Activated CD4-positive, alpha-beta T cell treated with anti-CD3 and anti-CD28 coated beads, Interleukin-2, amount 10 ng/mL, durations not matched to agents 24 days and 14 days (primary cell): ENCODE data around the gene FRMD4B. TPM values are rescaled to one million over a fixed set of nuclear protein-coding genes. Genes with fewer than 3 reads are reported as not detected.

Experiments
- DNase-seq: peaks from one replicate; pipeline ENCODE4 v3.0.0; 2022
- H3K27ac Mint-ChIP-seq: one replicate; pipeline ENCODE4 v1.8.0; 2022; ENCODE audit warnings: mild to moderate bottlenecking, mixed read lengths
- H3K27me3 Mint-ChIP-seq: one replicate; pipeline ENCODE4 v1.8.0; 2022; ENCODE audit warnings: mixed read lengths
- H3K36me3 Mint-ChIP-seq: one replicate; pipeline ENCODE4 v1.8.0; 2022; ENCODE audit warnings: low read depth, mild to moderate bottlenecking, mixed read lengths
- H3K4me1 Mint-ChIP-seq: one replicate; pipeline ENCODE4 v1.8.0; 2021; ENCODE audit warnings: mixed read lengths
- H3K4me3 Mint-ChIP-seq: one replicate; pipeline ENCODE4 v1.8.0; 2022; ENCODE audit warnings: mild to moderate bottlenecking, moderate library complexity, mixed read lengths
- H3K9me3 Mint-ChIP-seq: one replicate; pipeline ENCODE4 v1.8.0; 2021; ENCODE audit warnings: mixed read lengths
- intact Hi-C: fragments of 100-400 bp; cut with micrococcal nuclease; formaldehyde crosslinking; loops from one replicate; pipeline ENCODE4 v1.15.1; 2023
- total RNA-seq: library from RNA; stranded (reverse); gene quantifications from 2 replicates; pipeline ENCODE4 v1.2.3, GENCODE V29; 2022

Gene FRMD4B
- total RNA-seq, 1 donor from 2014 or later = 59.1 TPM

DNA sequence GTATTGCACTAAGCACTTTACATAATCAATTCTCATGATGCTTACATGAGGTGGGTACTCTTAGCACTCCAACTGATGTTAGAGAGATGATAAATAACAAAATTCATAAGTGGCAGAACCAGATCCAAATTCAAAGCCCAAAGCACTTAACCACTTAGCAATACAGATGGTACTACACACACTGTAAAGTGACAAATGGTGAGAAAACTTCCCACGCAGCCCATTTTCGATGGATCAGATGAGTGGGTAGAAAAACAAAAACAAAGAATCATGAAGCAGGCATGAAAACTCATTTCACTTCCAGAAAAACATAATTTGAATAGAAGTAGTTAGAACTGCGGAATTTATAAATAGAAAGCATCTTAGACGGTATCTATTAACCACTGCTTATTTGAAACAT, 66.2 kb downstream of the FRMD4B start:
- Mint-ChIP-seq H3K9me3 (no peaks in the 10 kb centered on the region), H3K4me1 (peaks cover 24% of the 10 kb centered on the region), H3K27me3 (no peaks in the 10 kb centered on the region), H3K4me3 (no peak overlapping the region), H3K36me3 (no peaks in the 10 kb centered on the region), H3K27ac (no peak overlapping the region)
- no peak for DNase-seq
- intact Hi-C loops = loop anchor here (5.0 kb wide), 1 partner anchor 157 kb away; no protein-coding TSS in a partner anchor

DNA sequence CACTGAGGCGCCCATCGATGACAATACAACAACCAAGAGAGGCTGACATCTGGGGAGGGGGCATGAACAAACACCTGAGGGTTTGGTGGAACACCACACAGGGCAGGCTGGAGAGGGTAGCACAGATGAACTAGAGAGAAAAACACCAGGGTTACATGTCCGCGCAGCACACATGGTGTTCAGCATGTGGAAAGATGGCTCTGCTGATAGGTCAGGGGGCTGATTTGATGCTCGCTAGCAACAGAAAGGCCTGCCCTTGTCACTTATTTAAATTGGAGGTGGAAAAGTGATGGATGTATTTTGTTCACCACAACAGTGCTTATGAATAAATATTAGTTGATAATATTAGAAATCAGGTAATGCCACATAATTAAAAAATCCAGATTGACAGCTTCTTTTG, 67.5 kb downstream of the FRMD4B start:
- Mint-ChIP-seq H3K4me1 (peaks cover 17% of the 10 kb centered on the region), H3K9me3 (no peaks in the 10 kb centered on the region), H3K36me3 (no peaks in the 10 kb centered on the region), H3K27ac (no peak overlapping the region), H3K27me3 (no peaks in the 10 kb centered on the region), H3K4me3 (no peak overlapping the region)
- intact Hi-C loops = no loop called here
- DNase-seq = no peak

DNA sequence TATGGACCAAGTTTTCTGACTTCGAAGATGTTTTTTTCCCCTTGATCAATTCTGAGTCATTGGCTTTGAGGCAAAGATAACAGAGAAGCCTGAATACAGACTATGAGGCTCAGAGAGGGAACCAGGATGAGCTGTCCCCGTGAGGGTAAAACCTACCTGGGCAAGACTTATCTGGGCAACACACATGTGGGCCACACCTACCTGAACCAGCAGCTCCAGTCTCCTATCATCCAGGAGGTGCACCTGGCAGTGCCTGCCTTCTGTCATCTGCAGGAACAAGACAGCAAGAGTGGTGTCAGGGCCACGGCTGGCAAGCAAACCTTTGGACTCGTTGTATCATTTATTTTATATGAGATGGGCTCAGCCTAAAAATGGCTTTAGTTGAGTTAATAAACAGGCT, 72.6 kb downstream of the FRMD4B start:
- Mint-ChIP-seq H3K27me3 (no peaks in the 10 kb centered on the region), H3K4me3 (no peak overlapping the region), H3K9me3 (no peaks in the 10 kb centered on the region), H3K27ac (no peak overlapping the region), H3K4me1 (peaks cover 8% of the 10 kb centered on the region), H3K36me3 (no peaks in the 10 kb centered on the region)
- intact Hi-C loops = no loop called here
- DNase-seq = no peak

DNA sequence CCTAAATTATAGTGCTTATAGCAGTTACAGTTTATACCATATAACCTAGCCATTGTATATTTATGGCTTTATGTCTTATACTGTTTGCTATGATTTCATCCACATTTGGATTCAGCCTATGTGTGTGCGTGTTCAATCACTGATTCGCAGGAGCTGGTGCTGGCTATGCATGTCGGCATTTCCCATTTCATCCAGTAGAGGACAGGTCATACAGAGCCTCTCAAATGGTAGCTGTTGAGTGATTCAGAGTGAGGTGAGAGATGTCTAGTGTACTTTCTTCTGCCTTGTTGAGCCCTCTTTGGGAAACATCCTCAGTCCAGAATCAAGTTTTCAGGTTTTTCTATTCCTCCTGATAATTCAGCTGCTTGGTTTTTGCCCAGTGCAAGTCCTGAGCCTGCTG, 76.1 kb downstream of the FRMD4B start:
- H3K4me3 Mint-ChIP-seq = no peak overlapping the region
- no peaks in the 10 kb centered on the region for H3K27me3 Mint-ChIP-seq
- no peaks in the 10 kb centered on the region for H3K36me3 Mint-ChIP-seq
- H3K4me1 Mint-ChIP-seq = peaks cover 16% of the 10 kb centered on the region
- H3K27ac Mint-ChIP-seq = no peak overlapping the region
- DNase-seq = no peak
- no peaks in the 10 kb centered on the region for H3K9me3 Mint-ChIP-seq
- intact Hi-C loops = loop anchor here (5.0 kb wide), 3 partner anchors 68 to 228 kb away; partner anchors contain the start of genes ARL6IP5 and UBA3

DNA sequence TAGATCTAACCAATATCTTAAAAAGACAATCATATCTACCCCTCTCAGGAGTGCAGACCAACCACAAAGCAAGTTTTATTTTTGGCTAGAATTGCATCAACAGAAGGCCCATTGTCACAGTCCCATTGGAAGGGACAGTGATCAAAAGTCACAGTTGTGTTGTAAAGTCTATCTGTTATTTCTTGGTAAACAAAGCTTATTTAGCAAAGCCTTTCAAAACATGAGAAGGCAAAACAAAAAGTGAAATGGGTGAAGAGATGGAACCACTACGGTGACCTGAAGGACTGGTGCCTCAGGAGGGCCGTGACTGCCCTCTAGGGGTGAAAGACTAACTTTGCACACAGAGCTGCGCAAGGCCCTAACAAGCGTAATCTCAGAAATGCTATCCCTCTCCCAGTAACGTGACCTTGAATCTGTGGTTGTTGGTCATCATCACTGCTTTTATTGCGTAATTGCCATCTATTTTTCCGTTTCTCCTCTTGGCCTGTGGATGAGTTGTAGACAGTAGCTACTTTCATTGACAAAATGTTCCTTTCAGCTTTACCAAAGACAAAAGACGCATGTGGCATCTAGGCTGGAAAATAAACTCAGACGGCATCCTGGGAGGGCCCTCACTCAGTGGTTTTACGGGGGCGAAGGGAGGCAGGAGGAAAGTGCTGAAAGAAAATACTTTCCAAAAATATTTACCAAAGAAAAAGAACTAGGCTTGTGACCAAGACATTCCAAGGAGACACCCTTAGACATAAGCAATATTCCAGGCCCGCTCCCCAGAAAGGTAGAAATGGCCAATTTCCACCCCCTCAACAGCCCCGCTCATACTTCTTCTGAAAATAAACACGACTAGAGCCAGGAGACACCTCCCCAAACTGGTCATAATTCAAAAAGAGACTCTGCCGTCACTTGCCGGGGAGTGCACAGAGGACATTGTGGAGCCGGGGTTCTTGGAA, 79.4 kb downstream of the FRMD4B start:
- no peaks in the 10 kb centered on the region for H3K36me3 Mint-ChIP-seq
- peak overlapping the region; percentile 66 for H3K27ac Mint-ChIP-seq
- H3K4me1 Mint-ChIP-seq = peaks cover 19% of the 10 kb centered on the region
- H3K4me3 Mint-ChIP-seq = peak overlapping the region; percentile 62
- H3K9me3 Mint-ChIP-seq = no peaks in the 10 kb centered on the region
- H3K27me3 Mint-ChIP-seq = no peaks in the 10 kb centered on the region
- intact Hi-C loops = loop anchor here (1.0 to 5.0 kb wide), 9 partner anchors 21 to 224 kb away; partner anchors contain the start of genes ARL6IP5 and UBA3
- DNase-seq = peak; percentile 91

DNA sequence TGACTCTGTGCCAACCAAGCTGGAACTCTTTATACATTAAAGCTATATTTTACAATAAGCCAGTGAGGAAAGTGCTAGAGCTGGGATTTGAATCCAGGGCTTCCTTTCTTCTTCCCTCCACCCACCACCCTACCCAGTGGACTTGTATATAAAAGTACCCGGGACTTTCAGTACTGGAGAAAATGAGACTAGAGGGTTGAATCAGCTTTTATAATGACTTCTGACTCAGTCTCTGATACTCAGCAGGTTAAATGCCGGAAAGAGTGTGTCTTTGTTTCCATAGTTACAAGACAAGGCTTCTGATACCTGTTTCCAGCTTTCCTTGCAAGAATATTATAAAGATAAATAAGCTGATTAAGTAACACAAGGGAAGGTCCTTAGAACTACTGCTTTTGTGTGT, 80.9 kb downstream of the FRMD4B start:
- Mint-ChIP-seq H3K9me3 (no peaks in the 10 kb centered on the region), H3K4me1 (peaks cover 19% of the 10 kb centered on the region), H3K27me3 (no peaks in the 10 kb centered on the region), H3K27ac (peak overlapping the region; percentile 73), H3K36me3 (no peaks in the 10 kb centered on the region), H3K4me3 (no peak overlapping the region)
- no peak for DNase-seq
- intact Hi-C loops = loop anchor here (1.0 to 5.0 kb wide), 5 partner anchors 17 to 223 kb away; partner anchors contain the start of genes ARL6IP5 and UBA3

DNA sequence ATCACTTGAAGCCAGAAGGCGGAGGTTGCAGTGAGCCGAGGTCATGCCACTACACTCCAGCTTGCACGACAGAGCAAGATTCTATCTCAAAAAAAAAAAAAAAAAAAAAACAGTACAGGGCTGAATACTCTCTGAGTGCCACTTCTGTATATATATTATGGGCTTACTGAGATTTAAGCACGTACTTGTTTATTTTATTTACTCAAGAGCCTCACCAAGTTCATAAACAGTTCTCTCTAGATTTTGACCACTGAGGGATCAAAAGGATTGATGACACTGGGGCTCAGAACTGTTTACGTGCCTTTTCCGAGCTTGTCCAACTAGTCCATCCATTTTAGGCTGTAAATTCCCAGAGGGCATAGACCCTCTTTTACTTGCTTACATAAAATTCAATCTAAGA, 81.5 kb downstream of the FRMD4B start:
- Mint-ChIP-seq H3K27me3 (no peaks in the 10 kb centered on the region), H3K4me3 (no peak overlapping the region)
- intact Hi-C loops = loop anchor here (1.0 kb wide), 1 partner anchor 13 kb away; no protein-coding TSS in a partner anchor

DNA sequence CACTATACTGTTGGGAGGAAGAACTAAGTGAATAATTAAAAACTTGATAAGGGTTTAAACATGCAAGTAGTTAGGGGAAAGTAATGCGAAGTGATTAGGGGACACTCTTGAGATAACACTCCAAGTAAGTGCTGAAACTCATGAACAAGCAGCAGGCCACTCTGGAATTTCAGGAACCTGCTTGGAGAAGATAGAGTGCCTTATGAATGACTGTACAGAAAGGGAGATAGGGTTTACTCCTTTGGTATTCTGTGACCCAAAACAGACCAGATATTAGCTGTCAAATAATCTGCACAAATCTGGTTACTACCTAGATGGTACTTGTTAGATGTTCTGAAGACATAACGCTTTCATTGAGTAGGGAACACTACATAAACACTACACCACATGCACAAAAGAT, 85.6 kb downstream of the FRMD4B start:
- Mint-ChIP-seq H3K27me3 (no peaks in the 10 kb centered on the region), H3K4me1 (peaks cover 13% of the 10 kb centered on the region), H3K27ac (no peak overlapping the region), H3K4me3 (no peak overlapping the region), H3K9me3 (no peaks in the 10 kb centered on the region), H3K36me3 (no peaks in the 10 kb centered on the region)
- intact Hi-C loops = no loop called here
- no peak for DNase-seq

More for the DNA sequence above, 81.5 kb downstream of the FRMD4B start:
- no peak for DNase-seq
- Mint-ChIP-seq H3K27ac (no peak overlapping the region), H3K4me1 (peaks cover 19% of the 10 kb centered on the region), H3K9me3 (no peaks in the 10 kb centered on the region), H3K36me3 (no peaks in the 10 kb centered on the region)

DNA sequence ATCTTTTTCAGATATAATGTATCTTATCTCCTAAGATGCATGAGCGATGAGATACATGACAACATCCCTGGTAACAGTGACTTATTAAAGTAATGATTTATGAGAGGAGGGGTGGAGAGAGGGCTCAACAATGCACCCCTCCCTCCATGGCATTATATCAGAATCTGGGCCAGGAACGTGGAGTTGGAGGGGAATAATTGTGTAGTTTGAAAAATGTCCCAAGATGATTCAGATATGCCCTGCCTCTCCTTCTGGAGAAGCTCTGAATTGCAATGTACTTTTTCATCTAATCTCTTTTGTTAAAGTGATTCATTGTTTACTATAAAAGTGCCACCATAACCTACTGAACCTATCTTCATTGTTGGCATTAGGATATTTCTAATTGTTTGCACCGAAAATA, 86.5 kb downstream of the FRMD4B start:
- Mint-ChIP-seq H3K36me3 (no peaks in the 10 kb centered on the region), H3K4me1 (peaks cover 5% of the 10 kb centered on the region), H3K27ac (no peak overlapping the region), H3K27me3 (no peaks in the 10 kb centered on the region), H3K9me3 (no peaks in the 10 kb centered on the region), H3K4me3 (no peak overlapping the region)
- no peak for DNase-seq
- intact Hi-C loops = no loop called here

DNA sequence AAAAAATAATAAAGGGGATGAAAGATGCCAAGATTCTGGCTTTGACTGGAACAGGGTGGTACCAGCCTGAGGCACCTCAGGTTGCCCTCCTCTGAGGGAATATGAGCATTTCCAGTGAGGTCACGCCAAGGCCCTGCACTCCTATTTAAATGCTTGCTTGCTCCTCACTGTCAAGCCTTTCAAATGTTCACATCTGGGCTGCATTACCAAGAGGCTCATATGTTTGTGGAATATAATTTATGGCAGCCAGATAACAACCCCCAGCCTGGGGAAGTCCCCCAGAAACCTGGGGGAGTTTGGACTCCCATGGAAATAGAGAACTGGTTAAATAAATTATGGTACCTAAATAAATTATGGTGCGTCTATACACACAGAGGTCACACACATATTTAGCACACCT, 88.4 kb downstream of the FRMD4B start:
- H3K27ac Mint-ChIP-seq = no peak overlapping the region
- H3K9me3 Mint-ChIP-seq = no peaks in the 10 kb centered on the region
- no peaks in the 10 kb centered on the region for H3K36me3 Mint-ChIP-seq
- H3K27me3 Mint-ChIP-seq = no peaks in the 10 kb centered on the region
- intact Hi-C loops = no loop called here
- DNase-seq = no peak
- no peak overlapping the region for H3K4me3 Mint-ChIP-seq
- H3K4me1 Mint-ChIP-seq = peaks cover 5% of the 10 kb centered on the region

DNA sequence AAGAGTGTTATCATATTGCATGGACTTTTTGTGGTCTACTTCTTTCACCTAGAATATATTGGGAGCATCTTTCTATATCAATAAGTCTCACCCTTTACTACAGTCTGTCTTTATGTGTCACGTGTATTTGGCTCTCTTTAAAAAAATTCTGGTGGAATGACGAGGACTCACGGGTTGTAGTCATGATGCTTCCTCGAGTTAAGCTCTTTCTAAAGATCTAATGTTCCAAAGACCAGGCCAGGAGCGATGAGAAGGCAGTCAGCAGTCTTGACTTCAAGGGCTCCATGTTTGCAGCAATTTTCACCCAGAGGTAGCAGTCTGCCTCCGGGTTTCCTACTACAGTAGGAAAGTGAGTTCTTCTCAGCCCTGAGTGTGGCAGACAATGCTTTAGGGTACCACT, 88.9 kb downstream of the FRMD4B start:
- Mint-ChIP-seq H3K27ac (no peak overlapping the region), H3K36me3 (no peaks in the 10 kb centered on the region)
- intact Hi-C loops = no loop called here

DNA sequence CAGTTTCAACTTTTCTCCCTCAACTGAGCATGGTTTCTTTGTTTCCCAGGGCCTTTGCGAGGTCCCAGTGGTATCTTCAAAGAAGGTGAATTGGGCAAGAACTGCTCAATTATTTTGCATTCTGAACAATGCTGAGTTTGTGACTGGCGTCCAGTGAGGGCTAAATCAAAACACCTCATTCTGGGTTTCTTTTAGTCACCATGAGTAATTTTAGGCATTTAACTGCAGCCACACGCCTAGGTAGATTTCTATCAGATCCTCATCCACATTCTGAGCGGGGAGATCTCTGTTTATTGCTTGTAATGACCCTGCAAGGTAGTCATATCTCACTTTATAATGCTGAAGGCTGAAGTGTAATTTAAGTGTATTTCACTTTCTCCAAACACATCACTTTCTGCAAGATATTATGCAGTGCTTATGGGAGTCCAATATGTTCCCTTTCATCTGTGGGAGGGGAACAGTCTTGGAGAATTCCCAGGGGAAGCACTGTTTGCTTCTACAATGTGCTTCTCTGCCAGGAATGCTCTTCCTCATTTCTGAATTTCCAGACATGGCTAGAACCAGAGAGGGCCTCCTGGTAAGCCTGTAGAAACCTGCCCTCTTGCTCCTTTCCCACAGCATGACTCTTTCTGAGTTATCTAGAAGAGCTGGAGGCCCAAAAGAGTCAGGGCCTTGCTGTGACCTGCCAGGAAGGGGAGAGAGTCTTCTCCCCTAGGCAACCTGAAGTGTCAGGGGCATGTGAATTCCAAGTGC, 91.7 kb downstream of the FRMD4B start:
- peaks cover 5% of the 10 kb centered on the region for H3K4me1 Mint-ChIP-seq
- no peak for DNase-seq
- no peaks in the 10 kb centered on the region for H3K9me3 Mint-ChIP-seq

More for the DNA sequence above, 88.9 kb downstream of the FRMD4B start:
- H3K9me3 Mint-ChIP-seq = no peaks in the 10 kb centered on the region
- no peak for DNase-seq
- H3K4me1 Mint-ChIP-seq = peaks cover 5% of the 10 kb centered on the region
- no peak overlapping the region for H3K4me3 Mint-ChIP-seq
- H3K27me3 Mint-ChIP-seq = no peaks in the 10 kb centered on the region

DNA sequence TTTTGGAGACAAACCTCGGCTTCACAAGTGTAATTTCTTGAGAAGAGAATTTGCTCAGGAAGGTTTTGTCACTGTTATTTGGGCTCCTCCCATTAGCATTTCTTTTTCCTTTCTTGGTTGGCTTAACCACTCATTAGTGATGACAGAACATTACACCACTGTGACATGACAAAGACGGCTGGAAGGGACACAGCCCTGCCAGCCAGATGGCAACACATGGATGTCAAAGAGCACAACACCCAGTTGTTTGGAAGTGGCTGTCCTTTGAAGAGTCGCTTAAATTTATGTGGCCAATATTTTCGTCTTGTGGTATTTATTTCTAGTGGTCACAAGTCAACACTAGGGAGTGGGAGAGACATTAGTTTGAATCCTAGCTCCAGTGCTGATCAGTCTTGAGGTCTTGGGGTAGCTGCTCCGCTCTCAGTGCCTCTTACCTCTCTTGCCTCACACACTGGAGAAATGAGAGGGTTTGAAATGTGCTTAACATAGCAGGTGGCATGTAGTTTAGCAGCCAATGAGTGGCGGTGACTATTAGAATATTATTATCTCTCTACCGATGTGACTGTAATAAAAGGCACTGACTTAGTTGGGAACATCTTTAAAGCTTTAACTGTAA, 92.8 kb downstream of the FRMD4B start:
- intact Hi-C loops = no loop called here
- no peak overlapping the region for H3K4me3 Mint-ChIP-seq
- no peak overlapping the region for H3K27ac Mint-ChIP-seq
- peaks cover 10% of the 10 kb centered on the region for H3K4me1 Mint-ChIP-seq
- H3K9me3 Mint-ChIP-seq = no peaks in the 10 kb centered on the region
- H3K27me3 Mint-ChIP-seq = no peaks in the 10 kb centered on the region
- DNase-seq = no peak
- no peaks in the 10 kb centered on the region for H3K36me3 Mint-ChIP-seq

More for the DNA sequence above, 91.7 kb downstream of the FRMD4B start:
- H3K4me3 Mint-ChIP-seq = no peak overlapping the region
- intact Hi-C loops = no loop called here
- H3K27ac Mint-ChIP-seq = no peak overlapping the region
- H3K27me3 Mint-ChIP-seq = no peaks in the 10 kb centered on the region
- no peaks in the 10 kb centered on the region for H3K36me3 Mint-ChIP-seq
